NB4 (cell line): Measurements from ENCODE around the gene TMEM247.

Source experiments
- CTCF ChIP-seq: IDR thresholded peaks from one replicate; pipeline ENCODE4 v1.5.1; 2012; ENCODE audit warnings: low read depth, low read length
- MAX ChIP-seq: IDR thresholded peaks from 2 replicates; pipeline ENCODE4 v1.6.1; 2011; ENCODE audit warnings: low read depth, low read length
- MYC ChIP-seq: IDR thresholded peaks from 2 replicates; pipeline ENCODE4 v1.6.1; 2011; ENCODE audit warnings: low read depth, low read length
- POLR2A ChIP-seq: IDR thresholded peaks from 2 replicates; pipeline ENCODE4 v1.6.1; 2011; ENCODE audit warnings: mild to moderate bottlenecking; ENCODE audit not compliant: insufficient read length; ENCODE audit errors: extremely low read depth

DNA sequence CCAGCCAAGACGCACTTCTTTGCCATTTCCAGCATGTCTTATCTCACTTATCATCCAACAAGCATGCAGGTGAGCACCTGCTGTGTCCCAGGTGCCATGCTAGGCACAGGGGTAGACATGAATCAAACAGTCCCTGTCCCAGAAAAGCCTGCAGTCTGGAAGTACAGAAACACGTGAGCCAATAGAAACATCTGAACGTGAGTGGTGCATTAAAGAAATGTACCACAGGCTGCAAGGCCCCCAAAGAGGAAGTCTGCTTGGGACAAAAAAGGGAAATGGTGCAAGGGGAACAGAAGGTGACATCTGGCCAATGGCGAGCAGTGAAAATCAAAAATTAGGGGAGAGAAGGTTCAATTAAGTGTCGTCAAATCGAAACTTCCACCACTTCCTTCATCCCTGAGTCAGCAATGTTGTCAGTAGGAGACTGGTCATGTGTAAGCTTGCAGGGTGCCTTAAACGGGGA lies 17.6 kb upstream of the TMEM247 start:
- no peak for TF ChIP-seq POLR2A
- no peak for TF ChIP-seq CTCF
- TF ChIP-seq MAX = peak; percentile 75
- TF ChIP-seq MYC = 0 out of 2 replicates have a peak, but pooled peaks have one; percentile 29
